ENCODE results near the gene CIC.

The CIC gene

DNA sequence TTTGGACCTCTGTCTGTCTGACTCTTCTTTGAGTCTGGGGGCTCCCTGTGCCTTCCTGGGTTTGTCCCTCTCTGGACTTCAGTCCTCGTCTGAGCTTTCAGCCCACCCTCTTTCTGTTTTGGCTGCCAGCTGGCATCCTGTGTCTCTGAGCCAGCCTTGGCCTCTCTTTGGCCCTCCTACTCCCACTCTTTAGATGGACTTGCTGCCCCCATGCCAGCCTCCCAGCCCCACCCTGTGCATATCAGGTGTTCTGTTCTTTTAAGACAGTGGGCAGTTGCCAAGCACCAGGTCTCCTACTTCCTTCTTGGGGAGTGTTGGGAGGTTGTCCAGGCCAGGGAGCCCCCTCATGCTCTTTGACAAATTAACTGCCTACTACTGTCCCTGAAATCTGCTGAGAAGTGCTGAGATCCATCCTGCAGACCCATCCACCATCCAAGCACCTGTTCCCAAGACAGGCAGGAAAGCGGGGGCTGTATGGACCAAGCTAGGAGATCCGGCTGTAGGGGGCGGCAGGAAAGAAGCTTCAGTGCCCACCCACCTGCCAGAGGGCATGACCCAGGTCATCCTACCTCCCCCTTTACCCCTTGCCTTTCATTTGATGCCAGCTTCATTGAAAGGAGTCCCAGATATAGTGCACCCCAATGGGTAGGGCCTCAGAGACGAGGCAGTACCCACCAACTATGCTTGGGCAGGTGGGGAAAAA, 9.6 kb downstream of the CIC start:
- no peaks in the 10 kb centered on the region for H4K20me1 ChIP-seq (ENCODE audit: insufficient read depth, low read length)
- no peak overlapping the region for H2AFZ ChIP-seq (ENCODE audit: low read depth, low read length)
- no peak overlapping the region for H3K4me3 ChIP-seq (ENCODE audit: low read length)
- no peaks in the 10 kb centered on the region for H3K9me3 ChIP-seq (ENCODE audit: insufficient read depth, low read length)
- peak overlapping the region; percentile 96 for H3K4me2 ChIP-seq (ENCODE audit: low read length)
- H3K4me1 ChIP-seq (ENCODE audit: low read length), result peaks cover 44% of the 10 kb centered on the region
- peaks cover 16% of the 10 kb centered on the region for H3K36me3 ChIP-seq (replicated peaks; ENCODE audit: low read depth, low read length)
- TF ChIP-seq, protein P1, sequence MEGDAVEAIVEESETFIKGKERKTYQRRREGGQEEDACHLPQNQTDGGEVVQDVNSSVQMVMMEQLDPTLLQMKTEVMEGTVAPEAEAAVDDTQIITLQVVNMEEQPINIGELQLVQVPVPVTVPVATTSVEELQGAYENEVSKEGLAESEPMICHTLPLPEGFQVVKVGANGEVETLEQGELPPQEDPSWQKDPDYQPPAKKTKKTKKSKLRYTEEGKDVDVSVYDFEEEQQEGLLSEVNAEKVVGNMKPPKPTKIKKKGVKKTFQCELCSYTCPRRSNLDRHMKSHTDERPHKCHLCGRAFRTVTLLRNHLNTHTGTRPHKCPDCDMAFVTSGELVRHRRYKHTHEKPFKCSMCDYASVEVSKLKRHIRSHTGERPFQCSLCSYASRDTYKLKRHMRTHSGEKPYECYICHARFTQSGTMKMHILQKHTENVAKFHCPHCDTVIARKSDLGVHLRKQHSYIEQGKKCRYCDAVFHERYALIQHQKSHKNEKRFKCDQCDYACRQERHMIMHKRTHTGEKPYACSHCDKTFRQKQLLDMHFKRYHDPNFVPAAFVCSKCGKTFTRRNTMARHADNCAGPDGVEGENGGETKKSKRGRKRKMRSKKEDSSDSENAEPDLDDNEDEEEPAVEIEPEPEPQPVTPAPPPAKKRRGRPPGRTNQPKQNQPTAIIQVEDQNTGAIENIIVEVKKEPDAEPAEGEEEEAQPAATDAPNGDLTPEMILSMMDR (IDR thresholded peaks at IDR 0.05; ENCODE audit: low read depth, low read length), result no peak
- no peak for TF ChIP-seq EZH2phosphoT487 (IDR thresholded peaks at IDR 0.05; ENCODE audit: low read depth)
- H3K79me2 ChIP-seq (ENCODE audit: low read length), result peaks cover 6% of the 10 kb centered on the region; the same call in 1 of the 2 replicates
- H3K27ac ChIP-seq (ENCODE audit: low read length), result no peak overlapping the region
- H3K9ac ChIP-seq (ENCODE audit: low read length), result 0 out of 2 replicates have a peak overlapping the region, but pooled peaks have one; percentile 95
- H3K27me3 ChIP-seq (ENCODE audit: low read depth, low read length), result no peaks in the 10 kb centered on the region

DNA sequence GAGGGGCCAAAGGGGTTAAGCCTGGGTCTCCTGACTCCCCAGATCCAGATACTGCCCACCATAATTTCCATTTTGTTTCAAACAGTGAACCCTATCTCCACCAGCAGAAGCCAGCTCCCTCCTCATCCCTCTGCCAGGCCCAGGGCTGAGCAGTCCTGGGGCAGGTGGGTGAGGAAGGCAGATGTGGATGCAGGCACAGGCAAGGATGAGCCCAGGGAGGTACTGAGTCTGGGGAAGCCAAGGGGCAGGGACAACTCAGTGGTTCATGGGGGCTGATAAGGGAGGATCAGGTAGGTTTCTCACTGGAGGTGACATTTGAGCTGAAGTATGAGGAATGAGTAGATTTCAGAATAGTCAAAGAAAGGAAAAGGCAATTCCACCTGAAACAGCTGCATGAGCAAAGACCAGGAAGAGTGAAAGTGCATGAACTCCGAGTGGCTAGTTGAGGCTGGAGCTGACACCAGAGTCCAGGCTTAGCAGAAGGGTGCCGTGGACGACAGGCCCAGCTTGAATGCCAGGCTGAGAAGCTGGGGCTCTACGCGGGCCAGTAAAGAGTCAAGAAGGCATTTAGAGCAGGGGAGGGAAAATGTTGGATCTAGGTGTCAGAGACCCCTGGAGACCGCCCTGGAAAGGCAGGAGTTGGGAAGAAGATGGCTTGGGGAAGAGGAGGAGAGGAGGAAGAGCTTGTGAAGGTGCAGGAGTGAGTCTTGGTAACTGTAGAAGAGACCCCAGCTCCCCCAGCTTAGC, 10.3 kb downstream of the CIC start:
- Histone ChIP-seq H3K4me3 (ENCODE audit: low read length) (peak overlapping the region; percentile 85), H3K9ac (ENCODE audit: low read length) (peak overlapping the region; percentile 95), H3K27me3 (ENCODE audit: low read depth, low read length) (no peaks in the 10 kb centered on the region), H3K9me3 (ENCODE audit: insufficient read depth, low read length) (no peaks in the 10 kb centered on the region), H3K27ac (ENCODE audit: low read length) (peak overlapping the region; percentile 81), H2AFZ (ENCODE audit: low read depth, low read length) (no peak overlapping the region), H3K79me2 (ENCODE audit: low read length) (peaks cover 6% of the 10 kb centered on the region; the same call in 1 of the 2 replicates), H4K20me1 (ENCODE audit: insufficient read depth, low read length) (no peaks in the 10 kb centered on the region), H3K4me2 (ENCODE audit: low read length) (peak overlapping the region; percentile 96), H3K4me1 (ENCODE audit: low read length) (peaks cover 44% of the 10 kb centered on the region), H3K36me3 (replicated peaks; ENCODE audit: low read depth, low read length) (peaks cover 9% of the 10 kb centered on the region)
- TF ChIP-seq, protein P1 (IDR thresholded peaks at IDR 0.05; ENCODE audit: low read depth, low read length), result no peak
- TF ChIP-seq EZH2phosphoT487 (IDR thresholded peaks at IDR 0.05; ENCODE audit: low read depth), result no peak

DNA sequence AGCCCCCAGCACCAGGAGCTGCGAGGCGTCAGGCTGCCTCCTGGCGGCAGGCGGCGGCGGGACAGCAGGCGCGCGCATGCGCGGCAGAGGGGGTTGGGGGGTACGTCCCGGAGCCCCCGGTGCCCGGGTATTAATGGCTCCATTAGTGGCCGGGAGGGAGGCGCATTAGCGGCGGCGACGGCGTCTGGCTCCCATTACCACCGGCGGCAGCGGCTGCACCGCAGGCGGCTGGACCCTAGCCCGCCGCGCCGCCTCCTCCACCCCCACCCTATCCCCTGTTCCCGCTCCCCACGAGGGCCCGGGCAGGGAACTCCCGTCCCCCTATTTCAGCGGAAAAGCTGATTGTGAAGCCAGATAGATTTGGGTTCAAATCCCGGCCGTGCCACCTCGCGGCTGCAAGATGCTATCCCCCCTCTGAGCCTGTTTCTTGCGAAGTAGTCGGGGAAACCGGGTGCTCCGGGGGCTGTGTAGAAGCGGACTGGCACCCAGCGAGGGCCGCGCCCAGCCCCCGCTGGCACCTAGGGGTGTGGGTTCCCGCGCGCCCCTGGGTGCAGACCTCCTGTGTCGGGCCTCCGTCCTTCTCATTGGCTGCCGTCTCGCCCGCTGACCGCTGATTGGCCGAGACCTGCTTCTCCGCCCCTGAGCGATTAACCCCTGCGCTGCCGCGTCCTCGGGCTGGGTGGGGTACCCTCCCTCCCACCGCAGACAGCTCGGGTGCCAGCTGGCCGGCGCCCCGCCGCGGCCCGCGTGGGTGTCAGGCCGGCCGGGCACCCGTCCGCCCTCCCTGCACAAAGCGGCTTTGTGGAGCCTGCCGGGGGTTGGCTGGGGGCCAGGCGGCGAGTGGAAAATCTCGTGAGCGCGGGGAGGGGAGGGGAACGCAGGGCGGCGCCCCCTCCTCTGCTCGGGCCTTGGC, 11.1 kb downstream of the CIC start:
- Histone ChIP-seq H3K27me3 (ENCODE audit: low read depth, low read length) (no peaks in the 10 kb centered on the region), H3K4me1 (ENCODE audit: low read length) (peaks cover 50% of the 10 kb centered on the region), H4K20me1 (ENCODE audit: insufficient read depth, low read length) (peaks cover 6% of the 10 kb centered on the region), H3K9ac (ENCODE audit: low read length) (peak overlapping the region; percentile 95), H3K79me2 (ENCODE audit: low read length) (peaks cover 12% of the 10 kb centered on the region), H3K4me2 (ENCODE audit: low read length) (peak overlapping the region; percentile 96), H3K36me3 (replicated peaks; ENCODE audit: low read depth, low read length) (peaks cover 2% of the 10 kb centered on the region), H2AFZ (ENCODE audit: low read depth, low read length) (no peak overlapping the region), H3K4me3 (ENCODE audit: low read length) (peak overlapping the region; percentile 85), H3K9me3 (ENCODE audit: insufficient read depth, low read length) (no peaks in the 10 kb centered on the region), H3K27ac (ENCODE audit: low read length) (peak overlapping the region; percentile 81)
- TF ChIP-seq, protein P1 (IDR thresholded peaks at IDR 0.05; ENCODE audit: low read depth, low read length), result peak; percentile 90
- TF ChIP-seq EZH2phosphoT487 (IDR thresholded peaks at IDR 0.05; ENCODE audit: low read depth), result no peak

Data from OCI-LY3 (cell line).